GM21447 (cell line): ENCODE results near the gene RGS17.
A peak's percentile ranks its signal among the peaks of the same experiment; 100 is the strongest.
"Not testable (repeated sequence)": the region's sequence is repeated elsewhere in the genome, so short reads cannot be mapped to it uniquely, and the experiment has no call there.

Experiments used
- ATAC-seq: cut with Tn5 transposase; IDR thresholded peaks from one replicate; pipeline ENCODE4 v1.9.1; 2021; ENCODE audit not compliant: unreplicated experiment

The RGS17 gene

DNA sequence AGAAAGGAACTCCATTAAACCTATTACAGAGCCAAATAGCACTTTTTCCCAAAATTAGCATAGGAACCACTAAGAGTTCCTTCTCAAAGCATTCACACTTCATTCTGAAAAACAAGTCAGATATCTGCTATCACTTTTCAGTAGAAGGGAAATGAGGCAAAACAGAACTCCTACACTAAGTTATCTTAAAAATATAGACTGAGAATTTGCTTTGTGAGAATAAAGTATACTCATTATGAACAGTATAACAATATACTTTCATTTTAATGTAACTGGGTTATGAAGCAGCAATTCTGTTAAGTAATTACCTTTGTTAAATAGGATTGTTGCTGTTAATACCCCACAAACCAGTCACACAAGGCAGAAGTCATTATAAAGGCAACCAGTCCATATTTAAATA, 137.2 kb downstream of the RGS17 start:
- no peak for ATAC-seq

DNA sequence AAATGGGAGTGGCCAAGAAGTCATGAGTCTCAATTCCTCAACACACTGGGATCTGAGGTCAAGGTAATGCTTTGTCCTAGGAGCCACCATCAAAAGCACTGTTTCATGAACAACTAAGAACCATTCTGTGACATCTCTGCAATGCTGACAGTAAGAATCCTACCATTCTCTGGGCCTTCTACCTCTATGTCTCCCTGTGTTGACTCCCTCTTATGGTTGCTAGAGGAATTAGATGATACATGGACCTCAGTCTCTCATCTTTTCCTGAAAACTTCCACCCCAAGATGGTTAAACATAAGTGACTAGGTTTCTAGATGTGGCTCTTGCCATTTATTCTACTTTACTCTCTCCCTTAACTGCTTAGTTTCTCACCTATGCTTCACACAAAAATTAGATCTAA, 137.7 kb downstream of the RGS17 start:
- no peak for ATAC-seq

GRCh38 chr6:152986978-152987377, 144.1 kb downstream of the RGS17 start:
- no peak for ATAC-seq

- ATAC-seq, result not testable (repeated sequence)
Measured at GRCh38 chr6:152985300-152985699, 145.8 kb downstream of the RGS17 start.

DNA sequence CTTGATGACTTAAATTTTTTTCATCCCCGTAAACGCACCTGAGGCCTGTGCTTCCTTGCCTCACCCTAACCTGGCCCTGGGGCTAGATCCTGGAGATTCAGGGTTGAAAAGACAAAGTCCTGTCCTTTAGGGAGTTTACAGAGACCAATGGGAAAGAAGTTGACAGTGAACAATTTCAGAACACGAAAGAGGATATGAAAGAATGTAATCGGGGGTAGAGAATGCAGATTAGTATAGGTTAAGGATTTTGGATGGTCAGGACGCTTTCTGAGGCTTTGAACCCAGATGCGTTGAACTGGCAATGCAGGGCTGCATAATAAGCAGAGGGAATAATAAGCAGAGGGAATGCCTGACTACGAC, 146.6 kb downstream of the RGS17 start:
- ATAC-seq, result peak; percentile 32

- ATAC-seq, result peak; percentile 26
Measured at GRCh38 chr6:152983637-152984512, 147.2 kb downstream of the RGS17 start.

- peak; percentile 73 for ATAC-seq
Measured at GRCh38 chr6:152982904-152983636, 148.0 kb downstream of the RGS17 start, which contains the start of gene FBXO5. TSS of gene FBXO5 (minus strand) at chr6:152983041. CDS start at chr6:152982959, 82 bp downstream.

- ATAC-seq, result no peak
Measured at GRCh38 chr6:152981989-152982903, 148.8 kb downstream of the RGS17 start.

DNA sequence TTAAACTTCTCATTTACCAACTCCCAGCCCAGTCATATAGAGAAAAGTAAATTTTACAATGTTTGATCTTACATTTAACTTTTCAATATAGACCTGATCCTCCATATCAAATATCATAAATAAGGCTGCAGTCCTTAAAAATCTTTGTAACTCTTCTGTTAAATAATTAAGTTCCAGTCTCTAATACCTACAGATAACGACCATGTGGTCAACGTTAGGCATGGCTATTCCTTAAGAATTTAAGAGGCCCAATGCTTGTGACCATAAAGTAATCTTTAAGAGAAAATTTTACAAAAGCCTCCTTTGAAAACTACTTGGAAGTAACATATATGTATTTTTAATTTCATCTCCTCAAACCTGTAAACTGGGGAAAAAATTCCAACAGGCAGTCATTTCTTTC, 149.9 kb downstream of the RGS17 start:
- no peak for ATAC-seq

- no peak for ATAC-seq
Measured at GRCh38 chr6:152980656-152981055, 150.4 kb downstream of the RGS17 start.

DNA sequence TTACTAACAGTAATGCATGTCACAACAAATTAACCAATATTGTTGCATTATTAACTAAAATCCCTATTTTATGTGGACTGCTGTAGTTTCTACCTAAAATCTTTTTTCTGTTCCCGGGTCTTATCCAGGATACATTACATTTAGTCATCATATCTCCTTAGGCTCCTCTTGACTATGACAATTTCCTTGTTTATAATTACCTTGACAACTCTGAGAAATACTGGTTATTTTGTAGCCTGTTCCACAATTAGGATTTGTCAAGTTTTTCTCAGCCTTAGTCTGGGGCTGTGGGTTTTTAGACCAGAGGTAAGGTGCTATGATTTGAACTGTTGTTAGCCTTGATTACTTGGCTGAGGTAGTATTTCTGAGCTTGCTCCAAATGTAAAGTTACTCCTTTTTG, 152.0 kb downstream of the RGS17 start:
- ATAC-seq, result no peak

DNA sequence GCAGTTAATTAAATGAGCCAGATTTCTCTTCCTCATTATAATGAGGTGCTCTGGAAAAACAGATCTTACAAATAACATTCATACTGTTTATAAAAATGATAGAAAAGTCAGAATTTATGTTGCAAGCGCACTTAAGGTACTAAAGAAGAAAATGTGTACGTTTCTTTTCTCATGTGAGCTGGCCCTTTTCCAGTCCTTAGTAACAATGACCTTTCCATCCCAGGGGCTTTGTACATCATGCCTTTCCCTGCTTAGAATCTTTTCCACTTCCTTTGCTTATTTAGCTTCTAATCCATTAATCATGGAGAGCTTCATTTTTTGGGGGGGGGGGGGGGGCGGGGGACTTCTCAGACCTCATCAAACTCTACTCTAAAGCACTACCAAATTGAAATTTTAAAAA, 153.0 kb downstream of the RGS17 start:
- no peak for ATAC-seq

- ATAC-seq, result no peak
Measured at GRCh38 chr6:152977556-152977955, 153.5 kb downstream of the RGS17 start.

GRCh38 chr6:152976749-152977148, 154.3 kb downstream of the RGS17 start:
- no peak for ATAC-seq

- ATAC-seq, result peak; percentile 46
Measured at GRCh38 chr6:152975204-152975915, 155.7 kb downstream of the RGS17 start.

GRCh38 chr6:152973916-152974315, 157.2 kb downstream of the RGS17 start:
- no peak for ATAC-seq

DNA sequence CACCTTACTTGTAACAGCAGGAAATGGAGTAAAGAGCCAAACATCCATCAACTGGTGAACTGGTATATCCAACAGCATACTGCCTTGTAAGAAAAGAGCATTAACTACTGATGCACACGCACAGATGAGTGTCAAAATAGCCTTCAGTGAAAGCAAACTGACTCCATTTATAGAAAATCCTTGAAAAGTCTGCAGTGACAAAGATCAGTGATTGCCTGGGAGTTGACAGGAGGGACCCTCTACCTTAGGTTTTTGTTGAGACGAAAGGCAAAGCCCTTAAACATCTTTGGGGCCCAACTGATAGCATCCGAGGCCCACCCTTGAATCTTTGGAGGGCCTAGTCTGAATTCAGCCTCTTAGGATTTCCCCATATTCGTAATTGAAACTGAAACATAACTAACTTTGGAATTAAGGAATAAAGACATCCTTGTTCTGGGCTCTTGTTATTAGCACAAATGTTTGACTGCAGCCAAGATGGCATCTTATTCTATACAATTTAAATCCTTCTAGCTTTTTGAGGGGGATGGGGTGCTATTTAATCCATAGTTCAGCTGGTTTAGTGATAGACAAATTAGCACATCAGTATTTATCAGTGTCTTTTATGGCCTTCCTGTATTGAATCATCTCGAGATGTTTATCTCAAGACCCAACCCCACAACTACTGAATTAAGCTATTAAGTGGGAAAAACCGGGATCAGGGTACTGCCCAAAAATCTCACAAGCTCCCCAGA, 161.2 kb downstream of the RGS17 start:
- no peak for ATAC-seq

DNA sequence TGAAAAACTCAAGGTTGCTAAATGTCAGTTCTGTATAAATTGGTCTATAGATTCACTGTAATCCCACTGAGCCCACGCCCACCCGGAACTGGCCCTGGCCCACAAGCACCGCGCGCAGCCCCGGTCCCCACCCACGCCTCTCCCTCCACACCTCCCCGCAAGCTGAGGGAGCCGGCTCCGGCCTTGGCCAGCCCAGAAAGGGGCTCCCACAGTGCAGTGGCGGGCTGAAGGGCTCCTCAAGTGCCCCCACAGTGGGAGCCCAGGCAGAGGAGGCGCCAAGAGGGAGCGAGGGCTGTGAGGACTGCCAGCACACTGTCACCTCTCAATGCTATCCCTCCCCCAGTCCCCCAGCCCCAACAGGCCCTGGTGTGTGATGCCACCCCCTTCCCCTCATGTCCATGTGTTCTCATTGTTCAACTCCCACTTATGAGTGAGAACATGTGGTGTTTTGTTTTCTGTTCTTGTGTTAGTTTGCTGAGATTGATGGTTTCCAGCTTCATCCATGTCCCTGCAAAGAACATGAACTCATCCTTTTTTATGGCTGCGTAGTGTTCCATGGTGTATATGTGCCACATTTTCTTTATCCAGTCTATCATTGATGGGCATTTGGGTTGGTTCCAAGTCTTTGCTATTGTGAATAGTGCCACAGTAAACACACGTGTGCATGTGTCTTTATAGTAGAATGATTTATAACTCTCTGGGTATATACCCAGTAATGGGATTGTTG, 164.8 kb downstream of the RGS17 start:
- ATAC-seq, result not testable (repeated sequence)

DNA sequence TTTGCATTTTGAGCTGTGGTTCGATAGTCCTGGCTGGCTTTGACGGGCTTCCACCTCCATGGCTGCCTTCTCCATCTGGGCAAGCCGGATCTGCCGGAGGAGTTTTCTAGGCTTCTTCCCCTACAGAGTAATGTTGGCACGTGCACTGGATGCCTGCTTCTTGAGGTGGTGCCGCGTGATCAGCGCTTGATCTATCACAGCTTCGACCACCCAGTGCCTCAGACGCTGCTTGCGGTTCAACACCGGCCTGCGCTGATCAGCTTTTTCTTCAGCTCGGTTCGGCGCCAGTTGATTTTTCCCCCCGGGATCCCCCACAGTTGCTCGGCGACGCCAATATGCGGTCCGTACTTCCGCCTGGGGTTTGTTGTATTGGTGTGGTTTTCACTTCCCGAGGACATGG, 171.7 kb downstream of the RGS17 start:
- ATAC-seq, result no peak
